Measurements from ENCODE around the gene TRAF4.
"Not testable (repeated sequence)": the region's sequence is repeated elsewhere in the genome, so short reads cannot be mapped to it uniquely, and the experiment has no call there.

Gene TRAF4

GRCh38 chr17:28749516-28750177 lies 5.8 kb downstream of the TRAF4 start:
- no peak for DNase-seq

DNA sequence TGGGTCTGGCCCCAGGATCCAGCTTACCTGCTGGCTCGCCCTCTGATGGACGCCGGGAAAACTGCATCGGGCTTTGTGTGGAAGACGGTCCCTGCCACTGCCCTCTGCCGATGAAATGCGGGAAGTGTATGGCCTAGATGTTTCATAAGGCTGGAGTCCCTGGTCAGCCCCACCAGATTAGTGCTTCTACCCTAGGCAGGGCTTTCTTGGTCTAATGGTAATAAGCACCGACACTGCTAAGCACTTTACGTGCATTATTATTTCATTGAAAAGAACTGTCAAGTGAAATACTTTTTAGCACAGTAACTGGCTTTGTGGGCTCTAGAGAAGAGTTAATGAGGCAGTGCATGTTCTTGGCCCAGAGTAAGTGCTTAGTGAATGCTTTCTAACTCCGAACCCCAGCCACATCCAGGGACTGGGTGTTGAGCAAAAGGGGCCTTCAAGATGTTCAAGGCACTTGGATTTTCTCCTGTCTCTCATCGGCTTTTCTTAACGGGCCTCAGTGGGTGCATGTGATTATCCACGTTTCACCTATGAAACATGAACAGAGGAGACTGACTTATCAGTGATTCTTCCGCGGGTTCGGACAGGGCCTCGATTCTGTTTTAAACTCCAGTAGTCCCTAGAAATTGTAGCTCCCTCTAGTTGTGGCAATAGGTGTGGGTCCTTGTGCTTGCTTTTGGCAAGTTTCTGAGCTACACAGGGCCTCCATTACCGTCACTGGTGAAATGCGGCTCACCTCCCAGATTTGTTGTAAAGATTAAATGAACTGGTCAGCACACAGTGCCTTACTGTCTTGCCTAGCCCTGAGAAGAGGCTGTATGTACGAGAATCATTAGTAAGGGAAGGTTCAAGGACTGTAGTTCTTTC lies 6.6 kb downstream of the TRAF4 start:
- peak; percentile 84 for DNase-seq

DNA sequence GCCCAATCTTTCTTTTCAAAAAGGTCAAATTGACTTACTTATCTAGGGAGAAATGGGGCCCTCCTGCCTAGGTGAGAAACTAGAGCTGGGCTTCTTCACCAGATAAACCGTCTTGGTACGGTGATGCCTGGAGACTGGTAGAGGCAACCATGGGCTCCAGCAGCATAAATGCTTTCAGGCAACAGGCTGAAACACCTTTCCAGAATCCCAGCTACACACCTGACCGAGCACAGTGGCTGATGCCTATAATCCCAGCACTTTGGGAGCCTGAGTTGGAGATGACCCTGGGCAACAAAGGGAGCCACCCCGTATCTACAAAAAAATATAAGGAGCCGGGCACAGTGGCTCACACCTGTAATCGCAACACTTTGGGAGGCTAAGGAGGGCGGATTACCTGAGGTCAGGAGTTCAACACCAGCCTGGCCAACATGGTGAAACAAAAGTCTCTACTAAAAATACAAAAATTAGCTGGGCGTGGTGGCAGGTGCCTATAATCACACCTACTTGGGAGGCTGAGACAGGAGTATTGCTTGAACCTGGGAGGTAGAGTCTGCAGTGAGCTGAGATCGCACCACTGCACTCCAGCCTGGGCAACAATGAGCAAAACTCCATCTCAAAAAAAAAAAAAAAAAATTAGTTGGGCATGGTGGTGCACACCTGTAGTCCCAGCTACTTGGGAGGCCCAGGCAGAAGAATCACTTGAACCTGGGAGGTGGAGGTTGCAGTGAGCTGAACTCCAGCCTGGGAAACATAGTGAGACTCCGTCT lies 8.0 kb downstream of the TRAF4 start:
- DNase-seq, result no peak

DNA sequence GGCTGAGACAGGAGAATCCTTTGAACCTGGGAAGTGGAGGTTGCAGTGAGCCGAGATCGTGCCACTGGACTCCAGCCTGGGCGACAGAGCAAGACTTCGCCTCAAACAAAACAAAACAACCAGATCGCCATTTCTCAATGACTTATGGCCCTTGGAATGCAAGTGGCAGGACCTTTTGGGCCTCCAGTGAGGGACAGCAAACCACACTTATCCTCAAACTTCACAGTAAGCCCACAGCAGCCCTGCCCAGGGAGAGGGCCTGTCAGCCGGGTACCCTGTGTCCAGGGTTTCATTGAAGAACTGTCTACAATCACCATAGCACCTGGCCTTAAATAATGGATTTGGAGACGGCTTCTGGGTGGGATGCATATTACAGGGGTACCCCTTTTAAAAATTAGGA lies 11.7 kb downstream of the TRAF4 start:
- no peak for DNase-seq

DNA sequence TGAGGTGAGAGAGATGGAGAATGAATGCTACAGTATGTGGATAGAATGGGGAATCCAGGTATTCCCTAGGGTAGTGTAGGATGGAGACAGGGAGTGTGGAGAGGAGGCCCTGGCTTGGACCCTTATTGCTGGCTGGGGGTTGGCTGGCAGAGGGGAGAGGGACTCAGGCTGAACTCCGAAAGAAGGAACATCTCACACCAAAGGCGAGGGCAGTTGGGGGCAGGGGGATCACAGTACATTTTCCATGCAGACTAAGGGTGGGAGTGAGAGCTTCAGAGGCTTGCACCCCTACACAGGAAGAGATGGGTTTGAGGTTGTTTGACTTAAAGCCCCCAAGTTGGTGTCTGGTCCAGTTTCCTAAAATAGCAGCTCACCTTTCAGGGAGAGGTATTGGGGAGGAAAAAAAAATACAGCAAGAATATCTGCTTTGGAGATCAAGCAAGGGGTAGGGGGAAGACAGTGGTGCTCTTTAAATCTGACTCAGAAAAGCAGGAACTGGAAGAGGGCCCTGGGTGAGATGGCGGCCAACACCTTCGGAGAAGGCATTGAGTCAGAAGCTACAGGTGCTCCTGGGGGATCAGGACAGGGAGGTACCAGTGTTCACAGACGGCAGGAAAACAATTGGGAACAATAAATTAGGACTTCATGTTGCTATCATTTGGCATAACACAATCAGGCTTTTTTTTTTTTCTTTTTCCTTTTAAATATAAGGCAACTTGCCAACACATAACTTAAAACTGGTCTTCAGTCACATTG lies 12.4 kb downstream of the TRAF4 start:
- DNase-seq, result no peak

DNA sequence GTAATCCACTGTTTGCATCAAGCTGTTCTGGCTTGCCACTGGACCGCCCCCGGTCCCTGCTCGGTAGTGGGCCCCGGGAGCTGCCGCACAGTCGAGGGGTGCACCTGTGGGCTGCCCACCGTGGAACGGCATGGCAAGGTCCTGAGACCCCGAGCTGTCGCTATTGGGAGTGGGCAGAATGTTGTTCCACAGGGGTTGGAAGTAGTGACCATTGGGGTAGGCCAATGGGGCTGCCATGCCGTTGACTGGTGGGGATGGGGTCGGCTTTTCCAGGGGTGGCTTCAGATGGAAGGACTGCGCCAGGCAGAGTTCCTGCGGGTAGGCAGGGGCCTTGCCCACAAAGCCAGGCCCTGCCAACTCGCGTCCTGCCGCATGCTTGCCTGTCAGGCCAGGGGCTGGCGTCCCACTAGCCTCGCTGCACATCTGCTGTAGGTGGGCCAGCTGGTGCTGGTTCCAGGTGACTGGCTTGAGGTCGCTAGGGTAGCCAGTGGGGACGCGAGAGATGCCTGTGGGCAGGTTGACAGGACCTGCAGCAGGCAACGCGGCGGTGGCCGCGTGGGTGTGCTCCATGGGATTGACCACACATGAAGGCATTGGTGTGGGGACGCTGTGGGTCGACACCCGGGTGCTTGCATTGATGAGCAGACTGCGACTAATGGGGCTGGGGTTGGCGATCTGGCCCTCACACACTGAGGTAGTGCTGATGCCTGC lies 14.8 kb downstream of the TRAF4 start:
- no peak for DNase-seq

GRCh38 chr17:28759256-28759865 lies 15.6 kb downstream of the TRAF4 start:
- DNase-seq, result no peak

- DNase-seq, result no peak
Observed at GRCh38 chr17:28760601-28761562, 17.1 kb downstream of the TRAF4 start.

DNA sequence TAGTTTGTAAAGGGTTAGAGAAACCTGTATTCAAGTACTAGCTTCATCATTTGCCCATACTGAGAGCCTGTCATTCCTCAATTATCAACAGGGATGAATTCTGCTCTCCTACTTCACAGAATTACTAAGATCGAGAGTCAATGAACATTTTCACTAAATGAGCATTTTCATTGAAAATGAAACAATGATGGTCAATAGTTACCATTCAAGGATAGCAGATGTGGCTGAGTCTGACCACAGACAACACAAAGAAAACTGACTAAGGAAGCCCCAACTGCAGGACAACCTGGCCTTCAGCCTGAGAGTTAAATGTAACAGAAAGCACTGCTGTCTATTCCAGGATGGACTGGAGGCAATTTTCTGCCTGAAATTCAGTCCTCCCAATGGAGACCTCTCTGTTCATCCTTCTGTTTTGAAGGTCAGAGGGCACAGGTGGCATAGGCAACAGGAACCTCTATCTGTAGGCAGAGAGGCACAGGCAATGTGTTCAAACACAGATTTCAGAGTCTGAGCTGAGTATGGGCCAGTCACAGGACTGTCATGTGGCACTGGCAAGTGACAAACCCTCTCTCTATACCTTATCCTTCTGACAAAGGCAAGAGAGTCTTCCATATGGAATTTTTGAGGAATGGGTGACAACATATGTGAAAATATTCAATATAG lies 19.5 kb downstream of the TRAF4 start:
- no peak for DNase-seq

- peak; percentile 75 for DNase-seq
Observed at GRCh38 chr17:28763804-28764266, 20.0 kb downstream of the TRAF4 start.

DNA sequence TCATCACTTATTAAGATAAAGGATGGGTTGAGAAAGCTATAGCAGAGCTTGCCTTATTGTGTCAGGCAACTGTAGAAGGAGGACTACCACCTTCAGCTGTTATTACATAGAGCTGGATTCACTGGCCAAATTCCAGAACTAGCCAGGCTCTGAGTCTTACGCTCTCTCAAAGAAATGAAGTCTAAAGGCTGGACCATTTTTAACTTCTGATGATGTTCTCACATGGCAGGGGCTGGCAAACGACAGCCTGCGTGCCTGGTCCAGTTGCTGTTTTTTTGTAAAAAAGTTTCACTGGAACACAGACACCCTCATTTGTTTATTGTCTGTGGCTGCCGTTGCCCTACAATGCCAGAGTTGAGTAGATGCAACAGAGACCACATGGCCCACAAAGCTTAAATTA lies 21.2 kb downstream of the TRAF4 start:
- DNase-seq, result no peak

GRCh38 chr17:28773736-28774135 lies 29.9 kb downstream of the TRAF4 start:
- no peak for DNase-seq

- no peak for DNase-seq
Observed at GRCh38 chr17:28774206-28774605, 30.4 kb downstream of the TRAF4 start.

DNA sequence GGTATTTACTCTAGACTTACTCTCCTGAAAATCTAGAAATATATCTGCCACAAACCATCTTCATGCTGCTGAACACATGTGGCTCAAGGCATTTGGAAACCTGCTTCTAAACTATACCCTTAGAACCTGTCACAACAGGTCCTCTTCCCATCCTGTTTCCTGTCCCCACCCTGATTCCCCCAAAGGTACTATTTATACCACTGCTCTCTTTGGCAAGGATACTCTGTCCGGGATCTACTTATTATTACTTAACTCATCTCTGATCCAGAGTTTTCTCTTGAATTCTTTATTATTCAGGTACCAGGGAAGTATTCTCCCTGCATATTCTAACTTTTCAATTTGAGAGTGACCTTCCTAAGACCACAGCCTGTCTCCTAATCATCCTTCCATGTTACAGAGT lies 33.4 kb downstream of the TRAF4 start:
- DNase-seq, result no peak

DNA sequence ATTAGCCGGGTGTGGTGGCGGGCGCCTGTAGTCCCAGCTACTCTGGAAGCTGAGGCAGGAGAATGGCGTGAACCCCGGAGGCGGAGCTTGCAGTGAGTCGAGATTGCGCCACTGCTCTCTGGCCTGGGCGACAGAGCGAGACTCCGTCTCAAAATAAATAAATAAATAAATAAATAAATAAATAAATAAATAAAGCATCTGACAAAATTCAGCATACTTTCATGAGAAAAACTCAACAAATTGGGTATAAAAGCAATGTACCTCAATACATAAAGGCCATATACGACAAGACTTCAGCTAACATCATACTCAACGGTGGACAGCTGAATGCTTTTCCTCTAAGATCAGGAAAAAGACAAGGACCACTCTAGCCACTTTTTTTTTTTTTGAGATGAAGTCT lies 35.8 kb downstream of the TRAF4 start:
- DNase-seq, result not testable (repeated sequence)

DNA sequence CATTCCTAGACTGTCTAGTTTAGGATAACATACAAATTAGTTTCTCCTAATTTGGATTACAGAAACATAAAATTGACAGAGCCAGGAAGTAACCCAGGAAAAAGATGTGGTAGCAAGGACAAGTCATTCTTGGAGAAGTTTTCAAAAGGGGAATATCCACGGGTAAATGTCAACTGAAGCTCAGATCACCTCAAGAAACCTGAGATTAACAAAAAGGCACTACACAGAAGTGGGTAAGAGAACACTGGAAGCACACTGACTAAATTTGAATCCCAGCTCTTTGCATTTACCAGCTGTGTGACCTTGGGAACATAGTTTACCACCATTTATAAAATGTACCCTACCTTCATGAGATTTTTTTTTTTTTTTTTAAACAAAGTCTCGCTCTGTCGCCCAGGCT lies 39.4 kb downstream of the TRAF4 start:
- no peak for DNase-seq

DNA sequence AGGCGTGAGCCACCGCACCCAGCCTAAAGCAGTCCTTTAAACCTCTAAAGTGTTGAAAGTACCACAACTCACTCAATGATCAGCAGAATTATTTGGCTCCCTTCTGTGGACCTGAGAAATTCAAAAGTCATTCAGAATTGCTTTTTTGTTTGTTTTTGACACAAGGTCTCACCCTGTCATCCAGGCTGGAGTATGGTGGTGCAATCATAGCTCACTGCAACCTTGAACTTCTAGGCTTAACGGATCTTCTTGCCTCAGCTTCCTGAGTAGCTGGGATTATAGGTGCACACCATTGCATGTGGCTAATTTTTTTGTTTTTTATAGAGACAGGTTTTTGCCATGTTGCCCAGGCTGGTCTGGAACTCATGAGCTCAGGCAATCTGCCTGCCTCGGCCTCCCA lies 44.3 kb downstream of the TRAF4 start:
- no peak for DNase-seq

GRCh38 chr17:28792877-28793661 lies 49.3 kb downstream of the TRAF4 start:
- no peak for DNase-seq

- not testable (repeated sequence) for DNase-seq
Observed at GRCh38 chr17:28794846-28795441, 51.1 kb downstream of the TRAF4 start.

Measured in stimulated activated CD4-positive, alpha-beta T cell treated with anti-CD3 and anti-CD28 coated beads, Interleukin-12 subunit alpha, Interleukin-12 subunit beta, amount 100 ng/mL, for 4 hours (primary cell).